Activated naive CD4-positive, alpha-beta T cell treated with anti-CD3 and anti-CD28 coated beads for 36 hours (primary cell): ENCODE data around the gene UNC5B. TPM values are rescaled to one million over a fixed set of nuclear protein-coding genes. Genes with fewer than 3 reads are reported as not detected.

Source experiments
- CTCF ChIA-PET: fragments of 350-600 bp; sonication (Branson Sonifier 250); formaldehyde crosslinking; loops from one replicate; lab custom pipeline; 2021; ENCODE audit warnings: antibody characterized with exemption; lab: Charles Lee
- DNase-seq: peaks from one replicate; pipeline ENCODE4 v3.0.0-alpha.2; 2020
- H3K27ac Mint-ChIP-seq: one replicate; pipeline ENCODE4 v1.8.0; 2021; ENCODE audit warnings: mild to moderate bottlenecking, mixed read lengths
- H3K27me3 Mint-ChIP-seq: one replicate; pipeline ENCODE4 v1.8.0; 2021; ENCODE audit warnings: low read depth, mixed read lengths
- H3K36me3 Mint-ChIP-seq: one replicate; pipeline ENCODE4 v1.8.0; 2021; ENCODE audit warnings: low read depth, mixed read lengths
- H3K4me1 Mint-ChIP-seq: one replicate; pipeline ENCODE4 v1.8.0; 2021; ENCODE audit warnings: low read depth, mixed read lengths
- H3K4me3 Mint-ChIP-seq: one replicate; pipeline ENCODE4 v1.8.0; 2021; ENCODE audit warnings: mild to moderate bottlenecking, moderate library complexity, mixed read lengths
- H3K9me3 Mint-ChIP-seq: one replicate; pipeline ENCODE4 v1.8.0; 2021; ENCODE audit warnings: mixed read lengths
- intact Hi-C: fragments of 100-400 bp; cut with micrococcal nuclease; formaldehyde crosslinking; loops from one replicate; pipeline ENCODE4 v1.15.1; 2023
- total RNA-seq, 2 experiments: library from RNA; stranded (reverse); gene quantifications; one replicate each; pipeline ENCODE4 v1.2.3, GENCODE V29; 2021

Gene UNC5B
- total RNA-seq, 2 experiments from 2014 or later: 0.05 TPM

DNA sequence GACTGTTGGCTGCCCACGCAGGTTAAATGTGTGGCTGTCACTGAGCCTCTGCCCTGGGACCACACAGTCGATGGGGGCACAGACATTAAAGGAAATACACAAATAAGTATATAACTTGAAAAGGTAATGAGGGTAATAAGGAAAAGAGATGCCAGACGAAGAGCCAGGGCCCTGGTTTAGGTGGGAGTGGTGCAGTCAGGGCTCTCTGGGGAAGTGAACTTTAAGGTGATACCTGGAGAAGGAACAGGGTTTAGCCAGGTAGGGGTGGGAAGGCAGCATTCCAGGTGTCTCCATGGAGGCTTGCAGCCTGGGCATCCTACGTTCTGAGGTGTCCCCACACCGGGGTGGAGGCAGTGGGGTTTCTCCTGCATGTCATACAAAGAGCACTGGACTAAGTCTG lies 50.4 kb downstream of the UNC5B start:
- H3K36me3 Mint-ChIP-seq: no peaks in the 10 kb centered on the region

DNA sequence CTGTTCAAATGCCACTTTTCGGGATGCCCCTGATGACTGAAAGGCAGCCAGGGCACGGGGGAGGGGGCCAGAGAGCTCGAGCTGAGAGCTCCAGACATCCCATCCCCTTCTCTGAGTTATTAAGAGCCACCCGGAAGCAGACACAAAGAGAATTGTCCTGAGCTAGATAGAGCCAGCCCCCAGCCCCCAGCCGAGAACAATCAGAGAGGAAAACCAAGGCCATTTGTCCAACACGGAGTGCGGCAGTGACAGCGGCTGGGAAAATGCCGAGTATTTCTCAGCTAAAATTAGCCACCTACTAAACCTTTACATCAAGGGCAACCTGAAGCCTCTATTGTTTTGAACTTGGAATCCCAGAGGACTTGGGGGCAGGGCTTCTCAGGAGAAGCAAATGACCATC lies 51.0 kb downstream of the UNC5B start:
- CTCF ChIA-PET: interaction anchor here (0.7 kb wide), 1 partner anchor 443 kb away, joined by 3 read pairs; no protein-coding TSS in a partner anchor
- Mint-ChIP-seq H3K27ac (no peak overlapping the region), H3K36me3 (no peaks in the 10 kb centered on the region), H3K4me1 (no peaks in the 10 kb centered on the region), H3K9me3 (no peaks in the 10 kb centered on the region), H3K27me3 (no peaks in the 10 kb centered on the region), H3K4me3 (no peak overlapping the region)
- intact Hi-C loops: no loop called here
- DNase-seq: no peak

More for the DNA sequence above, 50.4 kb downstream of the UNC5B start:
- no peaks in the 10 kb centered on the region for H3K9me3 Mint-ChIP-seq
- no peaks in the 10 kb centered on the region for H3K27me3 Mint-ChIP-seq
- no peaks in the 10 kb centered on the region for H3K4me1 Mint-ChIP-seq
- H3K4me3 Mint-ChIP-seq: no peak overlapping the region
- CTCF ChIA-PET: interaction anchor here (0.7 kb wide), 1 partner anchor 443 kb away, joined by 3 read pairs; no protein-coding TSS in a partner anchor
- H3K27ac Mint-ChIP-seq: no peak overlapping the region
- DNase-seq: no peak
- intact Hi-C loops: no loop called here

DNA sequence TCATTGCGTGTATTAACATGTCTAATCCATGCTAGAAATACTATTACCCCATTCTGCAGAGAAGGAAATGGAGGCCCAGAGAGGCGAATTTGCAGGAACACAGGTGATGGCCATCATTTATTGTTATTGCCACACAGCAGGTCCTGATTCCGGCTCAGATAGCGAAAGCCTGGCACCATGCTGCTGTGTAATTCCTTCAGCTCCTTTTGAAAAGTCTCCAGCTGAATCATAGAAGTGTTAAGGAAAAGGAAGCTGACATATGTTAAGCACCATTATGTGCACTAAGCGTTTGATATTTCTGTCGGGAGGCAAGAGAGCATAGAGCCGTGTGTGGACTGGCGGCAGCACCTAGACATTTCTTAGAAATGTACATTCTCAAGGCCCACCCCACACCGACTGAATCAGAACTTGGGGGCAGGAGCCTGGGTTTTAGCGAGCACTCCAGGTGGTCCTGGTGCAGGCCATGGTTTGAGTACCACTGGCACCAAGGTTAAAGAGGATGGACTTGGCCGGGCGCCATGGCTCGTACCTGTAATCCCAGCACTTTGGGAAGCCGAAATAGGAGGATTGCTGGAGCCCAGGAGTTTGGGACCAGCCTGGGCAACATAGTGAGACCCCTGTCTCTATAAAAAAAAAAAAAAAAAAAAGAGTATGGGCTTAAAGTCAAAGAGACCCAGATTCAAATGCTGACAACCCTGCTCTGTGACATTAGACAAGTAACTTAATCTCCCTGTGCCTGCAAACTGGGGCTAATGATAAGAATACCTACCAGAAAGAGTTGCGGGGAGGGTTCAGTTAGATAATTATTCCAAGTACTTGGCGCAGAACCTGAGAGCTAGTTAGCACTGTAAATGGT lies 52.2 kb downstream of the UNC5B start:
- Mint-ChIP-seq H3K27me3 (no peaks in the 10 kb centered on the region), H3K36me3 (no peaks in the 10 kb centered on the region), H3K27ac (no peak overlapping the region), H3K9me3 (no peaks in the 10 kb centered on the region), H3K4me1 (no peaks in the 10 kb centered on the region), H3K4me3 (no peak overlapping the region)
- DNase-seq: no peak
- CTCF ChIA-PET: no interaction called here
- intact Hi-C loops: no loop called here

DNA sequence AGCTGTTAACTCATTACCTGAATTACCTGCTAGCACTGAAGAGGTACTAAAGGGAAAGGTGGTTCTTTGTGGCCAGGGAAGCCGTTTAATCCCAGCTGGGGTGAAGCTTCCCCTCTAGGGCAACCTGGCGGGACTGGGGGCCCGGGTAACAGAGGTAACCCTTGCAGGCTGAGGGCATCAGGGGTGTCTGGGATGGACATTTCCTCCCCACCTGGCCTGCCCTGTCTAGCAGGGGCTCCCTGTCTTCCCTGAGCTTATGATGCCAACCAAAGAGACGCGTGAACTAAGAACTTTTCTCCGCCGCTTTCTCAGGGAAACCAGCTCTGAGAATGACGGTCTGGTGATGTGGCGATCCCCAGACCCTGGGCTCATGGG lies 52.8 kb downstream of the UNC5B start:
- Mint-ChIP-seq H3K27me3 (no peaks in the 10 kb centered on the region), H3K4me3 (no peak overlapping the region)
- intact Hi-C loops: no loop called here

DNA sequence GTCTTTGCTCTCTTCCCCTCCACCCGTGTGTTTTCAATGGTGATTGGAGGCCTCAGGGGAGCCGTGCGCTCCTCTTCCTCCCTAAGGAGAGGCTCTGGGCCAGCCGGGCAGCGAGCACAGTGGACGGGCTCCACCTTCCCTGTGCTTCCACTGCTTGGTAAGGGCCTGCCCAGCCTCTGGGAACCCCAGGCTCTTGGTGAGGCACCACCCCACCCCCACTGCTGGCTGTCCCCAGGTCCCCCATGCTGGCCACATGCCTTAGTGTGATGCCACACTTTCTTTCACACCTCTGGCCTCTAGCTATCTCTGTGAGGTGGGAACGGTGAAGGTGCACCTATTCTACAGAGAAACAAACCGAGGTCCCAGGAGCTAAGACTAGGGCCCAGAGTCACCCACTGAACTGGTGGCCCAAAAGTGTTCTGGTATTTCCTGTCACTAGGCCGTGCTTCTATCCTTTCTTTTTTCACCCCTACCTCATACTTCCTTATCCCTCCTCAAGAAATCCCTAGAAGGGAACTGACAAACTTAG lies 53.3 kb downstream of the UNC5B start:
- CTCF ChIA-PET: no interaction called here
- Mint-ChIP-seq H3K27me3 (no peaks in the 10 kb centered on the region), H3K4me3 (no peak overlapping the region), H3K4me1 (no peaks in the 10 kb centered on the region), H3K9me3 (no peaks in the 10 kb centered on the region), H3K27ac (no peak overlapping the region), H3K36me3 (no peaks in the 10 kb centered on the region)
- intact Hi-C loops: no loop called here
- DNase-seq: no peak

More for the DNA sequence above, 52.8 kb downstream of the UNC5B start:
- Mint-ChIP-seq H3K4me1 (no peaks in the 10 kb centered on the region), H3K27ac (no peak overlapping the region), H3K36me3 (no peaks in the 10 kb centered on the region), H3K9me3 (no peaks in the 10 kb centered on the region)
- CTCF ChIA-PET: no interaction called here
- DNase-seq: no peak

DNA sequence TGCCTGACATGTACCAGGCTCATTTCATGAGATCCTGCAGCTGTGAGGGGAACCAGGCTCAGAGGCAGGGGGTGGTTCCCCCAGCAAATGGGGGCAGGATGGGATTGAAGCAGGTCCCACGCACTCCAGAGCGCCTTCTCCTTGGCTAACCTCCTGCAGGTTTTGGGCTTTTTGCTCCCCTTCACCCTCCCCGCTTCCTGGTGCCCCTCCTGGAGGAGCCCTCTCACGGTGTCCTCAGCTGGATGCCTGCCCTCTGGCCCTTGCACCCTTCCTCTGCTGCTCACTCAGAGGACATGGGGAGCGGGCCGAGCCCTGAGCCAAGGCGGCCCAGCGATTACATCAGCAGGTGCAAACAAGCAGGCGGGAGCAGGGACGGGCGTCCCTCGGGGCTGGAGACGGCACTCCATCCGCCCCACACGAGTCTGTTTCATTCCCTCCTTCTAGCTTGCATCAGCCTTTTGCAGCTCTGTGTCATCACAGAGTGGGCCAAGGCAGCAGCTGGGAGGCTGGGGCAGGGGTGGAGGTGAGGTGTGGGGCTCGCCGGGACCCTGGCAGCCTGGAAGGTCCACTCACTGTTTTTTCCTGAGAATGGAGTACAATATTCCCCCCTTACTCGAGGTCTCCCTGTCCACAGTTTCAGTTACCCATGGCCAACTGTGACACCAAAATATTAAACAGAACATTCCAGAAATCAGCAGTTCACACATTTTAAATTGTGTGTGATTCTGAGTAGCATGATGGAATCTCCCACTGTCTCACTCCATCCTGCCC lies 54.0 kb downstream of the UNC5B start:
- Mint-ChIP-seq H3K27me3 (no peaks in the 10 kb centered on the region), H3K9me3 (no peaks in the 10 kb centered on the region), H3K4me1 (no peaks in the 10 kb centered on the region), H3K4me3 (no peak overlapping the region), H3K36me3 (no peaks in the 10 kb centered on the region), H3K27ac (no peak overlapping the region)
- no peak for DNase-seq
- CTCF ChIA-PET: no interaction called here
- intact Hi-C loops: no loop called here

DNA sequence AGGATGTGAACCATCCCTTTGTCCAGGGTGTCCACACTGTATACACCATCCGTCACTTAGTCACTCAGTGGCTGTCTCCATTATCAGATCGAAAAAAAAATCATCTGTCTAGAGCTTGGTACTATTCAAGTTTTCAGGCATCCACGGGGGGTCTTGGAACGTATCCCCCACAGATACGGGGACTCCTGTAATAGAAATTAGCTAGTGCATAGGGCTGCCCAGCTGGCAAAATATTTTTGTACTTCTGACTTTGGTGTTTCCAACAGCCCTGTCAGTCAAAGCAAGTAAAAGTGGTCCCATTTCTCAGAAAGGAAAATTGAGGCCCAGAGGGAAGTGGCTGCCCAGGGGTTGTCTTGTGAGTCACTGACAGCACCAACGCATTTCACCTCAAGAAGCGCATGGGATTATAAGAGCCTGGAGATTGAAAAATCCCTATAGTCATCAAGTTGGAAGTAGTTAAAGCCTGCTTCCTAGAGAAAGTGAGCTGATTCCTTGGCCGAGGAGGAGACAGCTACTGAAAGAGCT lies 54.6 kb downstream of the UNC5B start:
- DNase-seq: no peak
- CTCF ChIA-PET: interaction anchor here (0.6 to 0.7 kb wide), 3 partner anchors 11 to 303 kb away, joined by 3 to 4 read pairs (median 3); no protein-coding TSS in a partner anchor
- Mint-ChIP-seq H3K4me3 (no peak overlapping the region), H3K36me3 (no peaks in the 10 kb centered on the region), H3K27me3 (no peaks in the 10 kb centered on the region), H3K4me1 (no peaks in the 10 kb centered on the region), H3K27ac (no peak overlapping the region), H3K9me3 (no peaks in the 10 kb centered on the region)
- intact Hi-C loops: no loop called here

DNA sequence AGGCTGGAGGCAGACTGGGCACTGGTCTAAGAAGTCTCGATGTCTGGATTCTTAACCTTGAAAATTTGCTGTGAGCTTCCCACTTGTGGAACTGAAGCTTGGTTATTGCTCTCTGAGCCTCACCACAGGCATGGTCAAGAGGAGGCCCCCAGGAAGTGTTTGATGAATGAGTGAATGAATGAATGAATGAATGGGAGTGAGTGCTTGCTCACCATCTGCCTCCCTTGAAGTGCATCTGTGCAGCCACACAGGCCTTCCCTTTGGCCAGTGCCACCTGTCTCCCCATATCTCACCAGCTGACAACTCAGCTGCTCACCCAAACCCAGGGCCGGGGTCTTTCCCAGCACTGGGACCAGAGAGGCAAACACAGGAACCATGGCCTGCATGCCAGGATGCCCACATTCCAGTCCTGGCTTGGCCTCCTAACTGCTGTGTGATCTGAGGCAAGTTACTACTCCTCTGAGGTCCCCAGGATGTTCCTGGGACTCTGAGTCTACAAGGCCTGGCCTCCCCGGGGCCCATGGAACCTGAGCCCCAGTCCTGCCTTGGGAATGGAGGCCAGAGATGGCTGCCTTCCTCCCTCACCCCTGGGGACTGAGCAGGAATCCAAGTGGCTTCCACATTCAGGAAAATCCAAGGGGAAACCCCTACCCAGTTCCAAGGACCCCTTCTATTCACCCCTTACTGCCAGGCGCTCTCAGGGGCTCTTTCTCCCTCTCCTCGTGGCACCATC lies 55.3 kb downstream of the UNC5B start:
- intact Hi-C loops: no loop called here
- CTCF ChIA-PET: interaction anchor here (0.6 to 0.7 kb wide), 3 partner anchors 10 to 302 kb away, joined by 3 to 4 read pairs (median 3); no protein-coding TSS in a partner anchor
- Mint-ChIP-seq H3K9me3 (no peaks in the 10 kb centered on the region), H3K4me1 (no peaks in the 10 kb centered on the region), H3K27me3 (no peaks in the 10 kb centered on the region), H3K4me3 (no peak overlapping the region), H3K36me3 (no peaks in the 10 kb centered on the region), H3K27ac (no peak overlapping the region)
- DNase-seq: no peak

DNA sequence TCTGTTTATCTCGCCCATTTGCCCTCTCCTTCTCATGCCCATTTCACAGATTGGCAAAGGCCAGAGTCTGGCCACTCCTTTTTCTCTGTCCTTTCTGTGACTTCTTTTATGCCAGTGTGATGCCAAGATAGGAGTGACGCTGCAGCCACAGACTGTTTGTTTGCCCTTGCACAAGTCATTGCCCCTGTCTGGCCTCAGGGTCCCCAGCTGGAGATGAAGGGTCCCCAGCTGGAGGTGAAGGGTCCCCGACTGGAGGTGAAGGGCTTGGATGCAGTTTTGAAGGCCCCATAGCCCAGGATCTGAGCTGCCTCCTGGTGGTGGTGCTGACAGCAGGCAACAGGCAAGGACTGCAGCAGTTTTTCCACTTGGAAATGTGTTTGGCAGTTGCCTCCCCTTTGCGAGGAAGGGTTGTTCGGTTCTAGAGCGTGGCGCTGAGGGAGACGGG lies 55.9 kb downstream of the UNC5B start:
- intact Hi-C loops: no loop called here
- Mint-ChIP-seq H3K4me1 (no peaks in the 10 kb centered on the region), H3K27ac (no peak overlapping the region), H3K4me3 (no peak overlapping the region), H3K27me3 (no peaks in the 10 kb centered on the region), H3K36me3 (no peaks in the 10 kb centered on the region), H3K9me3 (no peaks in the 10 kb centered on the region)
- DNase-seq: no peak
- CTCF ChIA-PET: no interaction called here

DNA sequence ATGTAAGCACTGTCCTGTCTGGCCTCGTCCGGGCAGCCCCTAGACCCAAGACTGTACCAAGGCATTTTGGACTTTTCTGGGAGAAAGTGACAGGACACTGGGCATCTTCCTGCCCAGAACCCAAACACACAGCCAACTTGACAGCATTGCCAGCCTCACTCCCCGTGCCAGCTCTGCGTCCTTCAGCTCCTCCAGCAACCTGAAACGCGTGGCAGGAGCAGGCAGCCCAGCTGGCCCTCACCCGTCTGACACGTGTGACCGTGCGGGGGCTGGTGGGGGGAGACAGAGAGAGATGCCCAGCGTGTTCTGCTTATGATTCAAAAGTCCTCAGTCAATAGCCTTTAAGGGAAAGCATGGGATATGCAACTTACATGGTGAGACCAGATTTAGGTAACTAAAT lies 56.4 kb downstream of the UNC5B start:
- Mint-ChIP-seq H3K27me3 (no peaks in the 10 kb centered on the region), H3K36me3 (no peaks in the 10 kb centered on the region), H3K27ac (no peak overlapping the region), H3K4me1 (no peaks in the 10 kb centered on the region), H3K4me3 (no peak overlapping the region), H3K9me3 (no peaks in the 10 kb centered on the region)
- no peak for DNase-seq
- CTCF ChIA-PET: interaction anchor here (0.6 kb wide), 1 partner anchor 61 kb away, joined by 4 read pairs; no protein-coding TSS in a partner anchor
- intact Hi-C loops: no loop called here

DNA sequence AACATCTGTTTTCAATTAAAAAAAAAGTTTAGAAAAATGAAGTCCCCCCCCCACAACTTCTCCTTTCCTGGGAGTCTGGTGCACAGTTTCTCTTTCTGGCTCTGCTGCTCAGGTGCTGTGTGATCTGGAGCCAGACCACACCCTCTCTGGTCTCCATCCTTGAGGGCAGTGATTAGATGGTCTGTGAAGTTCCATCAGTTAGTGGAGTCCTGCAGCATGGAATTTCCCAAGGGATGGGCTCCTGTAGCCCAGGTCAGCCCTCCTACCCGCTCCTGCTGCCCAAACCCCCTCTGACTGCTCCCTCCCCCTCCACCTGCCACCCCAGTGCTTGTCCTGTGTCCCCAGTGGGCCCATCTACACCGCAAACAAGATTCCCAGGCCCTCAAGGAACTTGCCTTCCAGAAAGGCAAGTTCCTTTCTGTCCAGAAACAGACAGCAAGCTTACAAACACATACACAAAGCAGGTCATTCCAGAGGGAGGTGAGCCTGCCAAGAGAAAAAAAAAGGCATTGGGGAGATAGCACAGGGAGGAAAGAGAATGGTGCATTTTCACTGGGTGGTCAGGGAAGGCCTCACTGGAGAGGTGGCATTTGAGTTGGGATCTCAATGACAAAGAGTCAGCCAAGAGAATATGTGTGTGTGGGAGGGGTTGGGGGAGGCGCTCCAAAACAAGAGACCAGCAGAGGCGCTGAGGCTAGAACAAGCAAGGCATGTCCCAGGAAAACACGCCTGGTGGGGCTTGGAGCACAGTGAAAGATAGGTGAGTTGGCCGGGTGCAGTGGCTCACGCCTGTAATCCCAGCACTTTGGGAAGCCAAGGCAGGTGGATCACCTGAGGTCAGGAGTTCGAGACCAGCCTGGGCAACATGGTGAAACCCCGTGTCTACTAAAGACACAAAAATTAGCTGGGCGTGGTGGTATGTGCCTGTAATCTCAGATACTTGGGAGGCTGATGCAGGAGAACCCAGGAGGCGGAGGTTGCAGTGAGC lies 57.2 kb downstream of the UNC5B start:
- H3K27ac Mint-ChIP-seq: peak overlapping the region; percentile 16
- H3K4me1 Mint-ChIP-seq: no peaks in the 10 kb centered on the region
- H3K4me3 Mint-ChIP-seq: no peak overlapping the region
- intact Hi-C loops: no loop called here
- CTCF ChIA-PET: interaction anchor here (0.6 to 1.7 kb wide), 6 partner anchors 10 to 60 kb away, joined by 3 to 4 read pairs (median 4); no protein-coding TSS in a partner anchor
- H3K36me3 Mint-ChIP-seq: no peaks in the 10 kb centered on the region
- no peaks in the 10 kb centered on the region for H3K9me3 Mint-ChIP-seq
- no peaks in the 10 kb centered on the region for H3K27me3 Mint-ChIP-seq
- DNase-seq: no peak
